DND-41 (cell line): Measurements from ENCODE around the gene TIGD6.

Experiments used
- EZH2 ChIP-seq: IDR thresholded peaks from 3 replicates; pipeline ENCODE4 v1.6.1; 2012; ENCODE audit warnings: borderline replicate concordance, low read depth, mild to moderate bottlenecking, moderate library complexity, low read length, inconsistent platforms; ENCODE audit not compliant: severe bottlenecking
- TF ChIP-seq, protein P1 (sequence below): IDR thresholded peaks from 2 replicates; pipeline ENCODE4 v1.5.1; 2012; ENCODE audit warnings: borderline replicate concordance, low read length, moderate library complexity, mild to moderate bottlenecking; ENCODE audit not compliant: poor library complexity, severe bottlenecking; ENCODE audit errors: extremely low read depth

GRCh38 chr5:150009671-150010387 lies 9.4 kb upstream of the TIGD6 start:
- TF ChIP-seq, protein P1, sequence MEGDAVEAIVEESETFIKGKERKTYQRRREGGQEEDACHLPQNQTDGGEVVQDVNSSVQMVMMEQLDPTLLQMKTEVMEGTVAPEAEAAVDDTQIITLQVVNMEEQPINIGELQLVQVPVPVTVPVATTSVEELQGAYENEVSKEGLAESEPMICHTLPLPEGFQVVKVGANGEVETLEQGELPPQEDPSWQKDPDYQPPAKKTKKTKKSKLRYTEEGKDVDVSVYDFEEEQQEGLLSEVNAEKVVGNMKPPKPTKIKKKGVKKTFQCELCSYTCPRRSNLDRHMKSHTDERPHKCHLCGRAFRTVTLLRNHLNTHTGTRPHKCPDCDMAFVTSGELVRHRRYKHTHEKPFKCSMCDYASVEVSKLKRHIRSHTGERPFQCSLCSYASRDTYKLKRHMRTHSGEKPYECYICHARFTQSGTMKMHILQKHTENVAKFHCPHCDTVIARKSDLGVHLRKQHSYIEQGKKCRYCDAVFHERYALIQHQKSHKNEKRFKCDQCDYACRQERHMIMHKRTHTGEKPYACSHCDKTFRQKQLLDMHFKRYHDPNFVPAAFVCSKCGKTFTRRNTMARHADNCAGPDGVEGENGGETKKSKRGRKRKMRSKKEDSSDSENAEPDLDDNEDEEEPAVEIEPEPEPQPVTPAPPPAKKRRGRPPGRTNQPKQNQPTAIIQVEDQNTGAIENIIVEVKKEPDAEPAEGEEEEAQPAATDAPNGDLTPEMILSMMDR, result no peak
- no peak for TF ChIP-seq EZH2
